Measurements from ENCODE around the gene ORC2. TPM values are rescaled to one million over a fixed set of nuclear protein-coding genes. Genes with fewer than 3 reads are reported as not detected.

The ORC2 gene
- total RNA-seq = 27.4 TPM
- long read RNA-seq, full-length matches to known transcripts = 10 of 14 reads
- long read RNA-seq, partial matches to known transcripts = 1 of 14 reads
- long read RNA-seq, other reads (novel, unspliced or antisense) = 3 of 14 reads

DNA sequence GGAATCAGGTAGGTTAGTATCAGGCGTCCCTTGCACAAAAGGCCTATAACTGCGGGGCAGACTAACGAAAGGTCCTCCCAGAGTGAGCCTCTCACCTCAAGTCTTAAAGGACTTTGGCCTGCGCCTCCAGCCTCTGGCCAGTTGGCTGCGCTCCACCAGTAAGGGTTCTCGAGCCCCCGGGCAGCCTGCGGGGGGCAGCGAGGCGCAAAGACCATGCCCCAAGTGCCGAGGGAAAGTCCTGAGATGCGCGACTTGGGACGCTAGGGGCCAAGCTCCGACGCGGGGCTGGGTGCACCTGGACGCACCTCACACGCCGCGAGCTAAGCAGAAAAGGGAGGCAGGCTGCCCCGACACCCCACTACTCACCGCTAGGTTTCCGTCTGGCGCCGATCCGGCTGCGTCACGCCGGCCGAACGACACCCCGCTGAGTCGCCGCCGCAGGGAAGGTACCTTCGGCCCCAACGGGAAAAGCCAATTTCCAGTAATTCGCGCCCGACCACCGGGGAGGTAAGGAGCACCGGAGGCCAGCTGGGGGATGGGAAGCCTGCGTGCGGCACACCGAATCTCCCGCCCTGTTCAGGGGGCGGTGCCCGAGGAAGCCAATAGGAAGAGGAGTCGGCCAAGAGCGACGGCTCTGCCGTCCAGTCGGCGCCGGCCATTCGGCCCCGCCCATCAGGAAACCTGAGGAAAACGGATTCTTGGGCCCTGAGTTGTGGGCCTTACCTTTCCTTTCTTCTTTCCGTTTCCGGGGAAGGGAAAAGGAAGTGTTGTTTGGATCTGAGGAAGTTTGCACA lies at the start of gene ORC2:
ORC2 (minus strand) TSS at position 537 of the 794 bp plus-strand sequence. CDS start 5,537 bp downstream, outside the sequence.
- TF ChIP-seq, protein P1, sequence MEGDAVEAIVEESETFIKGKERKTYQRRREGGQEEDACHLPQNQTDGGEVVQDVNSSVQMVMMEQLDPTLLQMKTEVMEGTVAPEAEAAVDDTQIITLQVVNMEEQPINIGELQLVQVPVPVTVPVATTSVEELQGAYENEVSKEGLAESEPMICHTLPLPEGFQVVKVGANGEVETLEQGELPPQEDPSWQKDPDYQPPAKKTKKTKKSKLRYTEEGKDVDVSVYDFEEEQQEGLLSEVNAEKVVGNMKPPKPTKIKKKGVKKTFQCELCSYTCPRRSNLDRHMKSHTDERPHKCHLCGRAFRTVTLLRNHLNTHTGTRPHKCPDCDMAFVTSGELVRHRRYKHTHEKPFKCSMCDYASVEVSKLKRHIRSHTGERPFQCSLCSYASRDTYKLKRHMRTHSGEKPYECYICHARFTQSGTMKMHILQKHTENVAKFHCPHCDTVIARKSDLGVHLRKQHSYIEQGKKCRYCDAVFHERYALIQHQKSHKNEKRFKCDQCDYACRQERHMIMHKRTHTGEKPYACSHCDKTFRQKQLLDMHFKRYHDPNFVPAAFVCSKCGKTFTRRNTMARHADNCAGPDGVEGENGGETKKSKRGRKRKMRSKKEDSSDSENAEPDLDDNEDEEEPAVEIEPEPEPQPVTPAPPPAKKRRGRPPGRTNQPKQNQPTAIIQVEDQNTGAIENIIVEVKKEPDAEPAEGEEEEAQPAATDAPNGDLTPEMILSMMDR (IDR thresholded peaks at IDR 0.05) = peak; percentile 57
- Histone ChIP-seq H3K4me3 (peak within 1 kb of the TSS; percentile 86), H3K36me3 (no peaks in the 10 kb centered on the region), H3K27me3 (no peaks in the 10 kb centered on the region), H3K4me1 (peaks cover 29% of the 10 kb centered on the region), H3K27ac (peak within 1 kb of the TSS; percentile 88), H3K9me3 (no peaks in the 10 kb centered on the region)
- DNase-seq (peak; percentile 96), ATAC-seq (peak; percentile 99)
- intact Hi-C loops (cut with DNase I) = no loop called here

DNA sequence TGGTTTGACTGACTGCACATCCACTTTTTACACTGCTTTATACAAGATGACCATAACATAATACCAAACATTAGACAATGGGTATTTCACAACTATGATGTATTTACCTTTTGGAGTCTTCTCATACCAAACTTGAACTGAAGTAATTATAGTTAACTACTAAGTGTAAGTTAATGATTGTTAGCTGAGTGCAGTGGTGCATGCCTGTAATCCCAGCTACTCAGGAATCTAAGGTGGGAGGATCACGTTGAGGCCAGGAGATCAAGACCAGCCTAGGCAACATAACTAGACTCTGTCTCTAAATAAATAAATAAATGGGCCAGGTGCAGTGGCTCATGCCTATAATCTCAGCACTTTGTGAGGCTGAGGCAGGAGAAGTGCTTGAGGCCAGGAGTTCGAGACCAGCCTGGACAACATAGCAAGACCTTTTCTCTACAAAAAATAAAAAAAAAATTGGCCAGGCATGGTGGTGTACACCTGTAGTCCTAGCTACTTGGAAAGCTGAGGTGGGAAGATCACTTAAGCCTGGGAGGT lies 44.9 kb upstream of the ORC2 start:
- ATAC-seq (peak; percentile 70), DNase-seq (no peak)
- TF ChIP-seq, protein P1 (IDR thresholded peaks at IDR 0.05) = no peak
- H3K4me1 ChIP-seq = no peaks in the 10 kb centered on the region
- H3K9me3 ChIP-seq = no peaks in the 10 kb centered on the region
- H3K27ac ChIP-seq = no peak overlapping the region
- H3K36me3 ChIP-seq = peaks cover 50% of the 10 kb centered on the region
- intact Hi-C loops (cut with DNase I) = no loop called here
- no peaks in the 10 kb centered on the region for H3K27me3 ChIP-seq
- no peak overlapping the region for H3K4me3 ChIP-seq

DNA sequence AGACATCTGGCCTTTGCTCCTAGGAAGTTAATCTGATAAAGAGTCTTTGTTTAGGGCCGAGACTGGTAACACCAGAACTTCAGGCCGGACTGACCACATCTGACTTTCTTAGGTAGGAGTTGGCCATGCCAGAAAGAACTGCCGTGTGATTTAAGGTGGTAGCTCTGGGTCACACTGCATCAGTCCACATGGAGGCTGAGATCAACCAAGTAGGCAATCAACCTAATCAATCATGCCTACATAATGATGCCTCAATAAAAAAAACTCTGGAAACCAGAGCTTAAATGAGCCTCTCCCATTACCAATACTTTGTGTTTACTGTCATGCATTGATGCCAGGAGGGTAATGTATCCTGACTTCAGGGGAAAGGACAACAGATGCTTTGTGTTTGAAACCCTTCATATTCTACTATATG lies 44.1 kb upstream of the ORC2 start:
- TF ChIP-seq, protein P1 (IDR thresholded peaks at IDR 0.05) = no peak
- Histone ChIP-seq H3K27me3 (no peaks in the 10 kb centered on the region), H3K4me3 (no peak overlapping the region), H3K9me3 (no peaks in the 10 kb centered on the region), H3K4me1 (no peaks in the 10 kb centered on the region), H3K36me3 (peaks cover 56% of the 10 kb centered on the region), H3K27ac (no peak overlapping the region)
- no peak for ATAC-seq
- intact Hi-C loops (cut with DNase I) = no loop called here
- no peak for DNase-seq

DNA sequence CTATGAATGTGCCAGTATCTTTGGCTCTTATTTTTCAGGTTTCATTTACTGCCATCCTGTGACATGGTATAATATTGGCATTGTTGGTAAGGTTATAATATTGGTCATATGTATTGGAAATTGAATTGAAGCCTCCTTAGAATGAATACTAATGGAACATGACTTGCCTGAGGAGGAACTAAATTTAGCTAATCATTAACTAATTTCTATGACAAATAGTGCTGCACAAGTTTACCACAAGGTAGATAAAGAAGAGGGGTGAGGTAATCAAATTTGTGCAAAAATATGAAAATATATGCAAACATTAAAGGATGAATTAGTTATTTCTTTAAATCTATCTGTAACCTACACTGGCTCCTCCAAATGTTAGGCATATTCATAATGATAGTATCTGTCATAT lies 43.2 kb upstream of the ORC2 start:
- TF ChIP-seq, protein P1 (IDR thresholded peaks at IDR 0.05) = no peak
- intact Hi-C loops (cut with DNase I) = no loop called here
- H3K9me3 ChIP-seq = no peaks in the 10 kb centered on the region
- no peak overlapping the region for H3K4me3 ChIP-seq
- no peak overlapping the region for H3K27ac ChIP-seq
- DNase-seq (no peak), ATAC-seq (no peak)
- no peaks in the 10 kb centered on the region for H3K4me1 ChIP-seq
- no peaks in the 10 kb centered on the region for H3K27me3 ChIP-seq
- H3K36me3 ChIP-seq = peaks cover 56% of the 10 kb centered on the region

DNA sequence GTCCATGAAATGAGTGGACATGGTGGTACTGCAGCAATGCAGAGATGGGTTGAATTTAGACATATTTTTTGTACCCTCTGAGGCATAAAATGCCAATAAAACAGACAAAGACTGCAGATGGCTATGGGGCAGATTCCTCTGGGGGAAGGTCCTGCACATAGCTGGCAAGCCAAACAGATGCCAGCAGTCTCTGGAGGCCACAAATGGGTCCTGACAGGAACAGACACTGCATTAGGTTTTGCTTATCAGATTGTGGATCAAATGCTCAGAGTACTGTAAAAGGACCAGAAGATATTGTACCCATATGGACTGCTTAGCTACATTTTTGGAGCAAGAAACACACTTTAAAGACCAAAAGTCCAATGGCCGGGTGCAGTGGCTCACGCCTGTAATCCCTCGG lies 40.9 kb upstream of the ORC2 start:
- Histone ChIP-seq H3K27me3 (no peaks in the 10 kb centered on the region), H3K27ac (no peak overlapping the region), H3K4me3 (no peak overlapping the region), H3K9me3 (no peaks in the 10 kb centered on the region), H3K36me3 (peaks cover 65% of the 10 kb centered on the region), H3K4me1 (no peaks in the 10 kb centered on the region)
- ATAC-seq = no peak
- TF ChIP-seq, protein P1 (IDR thresholded peaks at IDR 0.05) = no peak
- intact Hi-C loops (cut with DNase I) = no loop called here
- DNase-seq = no peak
